GM12872 (cell line): ENCODE results near the gene ZNF521.

Experiments
- TF ChIP-seq, protein P1 (sequence below): IDR thresholded peaks from 3 replicates; pipeline ENCODE4 v1.5.1; 2011; ENCODE audit warnings: low read depth, mild to moderate bottlenecking, low read length, moderate library complexity; ENCODE audit not compliant: insufficient read depth

The ZNF521 gene

DNA sequence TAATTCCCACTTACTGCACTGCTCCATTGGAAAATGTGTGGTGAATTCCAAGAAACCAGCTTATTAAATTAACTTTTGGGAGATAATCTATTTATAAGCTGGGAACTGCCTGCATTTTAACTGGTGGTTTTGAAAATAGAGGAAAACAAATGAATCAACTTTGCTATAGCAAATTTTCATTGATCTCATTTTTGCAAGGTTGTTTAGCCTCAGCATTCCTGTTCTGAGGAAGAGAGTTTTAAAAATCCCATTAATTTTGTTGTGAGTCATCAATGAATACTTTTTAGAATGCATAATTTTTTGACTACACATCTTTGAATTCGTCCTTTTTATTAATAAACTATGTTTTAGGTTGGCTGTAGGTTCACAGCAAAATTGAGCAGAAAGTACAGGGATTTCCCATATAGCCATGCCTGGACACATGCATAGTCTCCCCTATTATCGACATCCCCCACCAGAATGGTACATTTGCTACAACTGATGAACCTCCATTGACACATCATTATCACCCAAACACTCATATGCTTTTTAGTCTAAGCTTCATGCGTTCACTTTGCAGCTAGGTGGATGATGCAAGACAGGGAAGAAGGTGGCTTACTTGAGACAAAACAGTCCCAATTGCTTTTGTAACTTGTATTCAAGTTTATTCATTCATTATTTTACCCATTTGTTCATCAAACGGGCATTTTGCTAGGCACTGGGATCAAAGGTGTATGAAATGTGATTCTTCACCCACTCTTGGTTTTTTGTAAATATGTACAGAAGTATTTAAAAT lies 106.9 kb downstream of the ZNF521 start:
- TF ChIP-seq, protein P1, sequence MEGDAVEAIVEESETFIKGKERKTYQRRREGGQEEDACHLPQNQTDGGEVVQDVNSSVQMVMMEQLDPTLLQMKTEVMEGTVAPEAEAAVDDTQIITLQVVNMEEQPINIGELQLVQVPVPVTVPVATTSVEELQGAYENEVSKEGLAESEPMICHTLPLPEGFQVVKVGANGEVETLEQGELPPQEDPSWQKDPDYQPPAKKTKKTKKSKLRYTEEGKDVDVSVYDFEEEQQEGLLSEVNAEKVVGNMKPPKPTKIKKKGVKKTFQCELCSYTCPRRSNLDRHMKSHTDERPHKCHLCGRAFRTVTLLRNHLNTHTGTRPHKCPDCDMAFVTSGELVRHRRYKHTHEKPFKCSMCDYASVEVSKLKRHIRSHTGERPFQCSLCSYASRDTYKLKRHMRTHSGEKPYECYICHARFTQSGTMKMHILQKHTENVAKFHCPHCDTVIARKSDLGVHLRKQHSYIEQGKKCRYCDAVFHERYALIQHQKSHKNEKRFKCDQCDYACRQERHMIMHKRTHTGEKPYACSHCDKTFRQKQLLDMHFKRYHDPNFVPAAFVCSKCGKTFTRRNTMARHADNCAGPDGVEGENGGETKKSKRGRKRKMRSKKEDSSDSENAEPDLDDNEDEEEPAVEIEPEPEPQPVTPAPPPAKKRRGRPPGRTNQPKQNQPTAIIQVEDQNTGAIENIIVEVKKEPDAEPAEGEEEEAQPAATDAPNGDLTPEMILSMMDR, result no peak

DNA sequence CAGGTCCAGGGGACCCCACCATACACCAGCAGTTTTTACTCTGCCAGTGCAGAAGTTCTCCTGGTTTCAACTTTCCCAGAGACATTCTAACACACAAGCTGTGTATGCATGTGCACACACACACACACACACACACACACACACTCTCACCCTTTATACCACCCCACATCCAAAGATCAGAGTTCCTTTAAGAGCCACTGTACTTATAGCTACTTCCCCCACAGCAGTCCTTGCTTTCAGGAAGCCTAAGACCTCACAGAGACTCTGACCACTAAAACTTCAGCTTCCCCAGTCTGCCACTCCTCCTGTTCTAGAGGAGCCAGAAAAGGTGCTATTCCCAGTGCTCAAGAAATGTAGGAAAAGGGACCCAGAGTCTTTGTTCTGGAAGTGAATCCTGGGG lies 107.8 kb downstream of the ZNF521 start:
- TF ChIP-seq, protein P1, result no peak

DNA sequence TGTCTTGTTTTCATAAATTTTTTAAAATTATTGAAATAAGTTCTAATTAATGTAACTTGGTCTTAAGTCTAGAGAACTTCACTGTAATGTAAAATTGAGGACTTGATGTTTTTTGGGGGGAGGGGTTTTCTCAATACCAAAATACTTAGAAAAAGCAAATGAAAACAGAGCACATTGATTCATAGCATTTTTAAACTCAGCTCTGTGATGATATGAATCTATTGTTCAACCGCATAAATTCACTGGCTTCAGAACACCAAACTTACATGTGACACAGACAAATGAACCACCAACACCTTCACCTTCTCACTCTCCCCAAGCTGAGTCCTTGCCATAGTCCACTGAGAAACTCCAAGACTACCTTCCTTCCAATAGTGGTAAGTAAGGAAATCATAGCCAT lies 108.2 kb downstream of the ZNF521 start:
- TF ChIP-seq, protein P1, result no peak

DNA sequence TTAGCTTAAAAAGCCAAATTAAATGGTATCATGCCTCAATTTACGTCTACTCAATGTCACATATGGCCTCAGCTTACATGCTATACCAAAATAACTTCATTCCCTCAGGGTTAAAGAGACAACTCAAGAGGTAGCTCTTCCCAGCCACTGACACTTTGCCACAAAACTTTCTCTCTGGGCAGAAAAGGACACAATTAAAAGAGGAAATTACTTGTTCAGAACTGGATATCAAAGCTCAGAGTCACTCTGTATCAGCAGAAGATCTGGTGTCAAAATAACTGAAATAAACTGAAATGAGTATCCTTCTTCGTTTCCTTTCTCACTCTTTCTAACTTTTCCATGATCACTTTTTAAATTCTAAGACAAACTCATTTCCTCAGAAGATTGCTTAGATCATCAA lies 108.7 kb downstream of the ZNF521 start:
- TF ChIP-seq, protein P1, result no peak

DNA sequence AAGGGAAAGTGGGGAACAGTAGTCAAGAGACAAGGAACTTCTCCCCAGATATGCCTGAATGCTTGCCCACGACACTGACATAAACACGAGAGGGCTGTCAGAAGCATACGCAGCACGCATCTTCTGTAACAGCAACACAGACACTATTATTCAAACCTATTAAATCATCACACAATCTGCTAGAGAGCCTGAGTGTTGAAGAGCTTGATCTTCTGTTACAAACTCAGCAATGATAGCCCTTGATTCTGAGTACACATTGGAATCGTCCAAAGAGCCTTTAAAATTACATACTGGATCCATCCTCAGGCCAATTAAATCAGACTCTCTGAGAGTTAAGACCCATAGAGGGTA lies 111.6 kb downstream of the ZNF521 start:
- TF ChIP-seq, protein P1, result no peak

DNA sequence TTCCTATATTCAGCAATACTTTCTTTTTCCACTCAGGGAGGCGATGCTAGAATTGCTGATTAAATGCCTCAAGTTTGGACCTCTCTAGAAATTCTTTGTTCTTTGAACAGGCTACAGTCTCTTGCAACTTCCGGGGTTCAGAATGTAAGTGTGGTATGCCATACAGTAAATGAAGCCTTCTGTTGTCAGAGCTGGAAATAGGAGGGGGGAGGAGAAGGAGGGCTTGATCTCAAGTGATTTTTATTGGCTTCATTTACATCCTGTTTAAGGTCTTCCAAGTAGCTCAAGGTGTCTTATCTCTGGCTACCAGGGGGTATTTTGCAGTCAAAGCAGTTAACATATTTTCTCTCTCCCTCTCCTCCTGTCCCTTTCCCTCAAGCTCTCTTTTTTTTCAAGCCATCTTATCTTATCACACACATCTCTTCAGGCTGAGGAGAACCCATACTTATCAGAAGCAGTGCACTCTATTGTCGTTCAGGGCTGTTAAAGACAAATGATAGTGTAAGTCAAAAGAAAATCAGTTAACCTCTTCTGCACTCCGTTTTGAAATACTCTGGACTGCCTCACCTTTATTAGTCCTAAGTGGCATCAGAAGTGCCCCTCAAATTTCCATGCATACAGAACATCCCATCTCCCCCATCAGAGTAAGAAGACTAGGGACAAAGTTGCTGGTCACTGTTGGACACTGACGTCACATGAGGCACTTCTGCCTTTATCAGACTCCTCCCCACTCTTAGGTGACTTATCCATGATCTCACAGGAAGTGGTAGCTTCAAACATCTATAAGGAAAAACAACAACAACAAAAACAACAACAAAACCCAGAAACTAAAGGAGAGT lies 112.2 kb downstream of the ZNF521 start:
- TF ChIP-seq, protein P1, result no peak

DNA sequence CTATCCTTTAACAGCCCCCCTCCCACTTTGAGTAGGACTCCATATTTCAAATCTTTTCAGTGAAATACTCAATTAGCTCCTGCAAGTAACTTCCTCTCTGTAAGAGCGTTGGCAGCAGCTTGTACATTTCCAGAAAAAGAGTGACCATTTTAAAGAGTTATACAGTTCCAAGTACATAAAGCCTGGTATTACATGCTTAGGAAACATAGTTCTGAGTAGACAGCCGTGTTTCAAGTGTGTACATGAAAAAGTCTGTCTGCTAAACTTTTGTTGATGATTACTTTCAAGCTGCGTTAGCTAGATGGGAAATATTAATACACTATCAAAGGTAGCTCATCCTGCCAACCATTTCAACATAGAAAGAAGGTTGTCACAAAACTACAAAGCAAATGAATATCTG lies 112.8 kb downstream of the ZNF521 start:
- TF ChIP-seq, protein P1, result no peak
